Measurements from ENCODE around the gene SLC16A10.

DNA sequence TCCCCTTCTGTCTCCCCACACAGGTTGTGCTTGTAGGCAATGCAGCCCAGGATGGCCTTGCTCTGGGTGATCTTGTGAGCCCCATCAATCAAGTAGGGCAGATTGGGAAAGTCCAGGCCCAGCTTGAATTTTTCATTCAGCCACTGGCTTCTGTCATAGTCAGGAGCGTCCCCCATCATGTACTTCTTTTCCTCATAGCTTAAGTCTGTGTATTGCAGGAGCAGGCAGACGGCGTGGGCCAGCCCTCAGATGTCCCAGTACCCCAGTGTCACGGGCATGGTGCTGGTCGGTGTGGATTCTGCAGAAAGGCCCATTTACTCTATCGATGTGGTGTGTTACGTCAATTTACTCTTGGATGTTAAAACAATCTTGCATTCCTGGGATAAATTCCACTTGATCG, 40.1 kb upstream of the SLC16A10 start:
- TF ChIP-seq GABPA (IDR thresholded peaks at IDR 0.05; ENCODE audit: borderline replicate concordance, insufficient read depth, low read length) (no peak), SAP30 (IDR thresholded peaks at IDR 0.05; ENCODE audit: insufficient read depth, insufficient replicate concordance, low read length) (no peak), POLR2A (IDR thresholded peaks at IDR 0.05; ENCODE audit: control extremely low read depth in 1 of 2, low read depth in 2 of 2, low read length in 2 of 2) (no peak), TAF1 (IDR thresholded peaks at IDR 0.05; ENCODE audit: low read depth, low read length) (no peak), SP1 (IDR thresholded peaks at IDR 0.05; ENCODE audit: low read depth, low read length) (no peak), ASH2L (IDR thresholded peaks at IDR 0.05; ENCODE audit: low read length) (no peak), RFX5 (IDR thresholded peaks at IDR 0.05; ENCODE audit: borderline replicate concordance, low read depth, low read length) (no peak)
- TF ChIP-seq, protein P1, sequence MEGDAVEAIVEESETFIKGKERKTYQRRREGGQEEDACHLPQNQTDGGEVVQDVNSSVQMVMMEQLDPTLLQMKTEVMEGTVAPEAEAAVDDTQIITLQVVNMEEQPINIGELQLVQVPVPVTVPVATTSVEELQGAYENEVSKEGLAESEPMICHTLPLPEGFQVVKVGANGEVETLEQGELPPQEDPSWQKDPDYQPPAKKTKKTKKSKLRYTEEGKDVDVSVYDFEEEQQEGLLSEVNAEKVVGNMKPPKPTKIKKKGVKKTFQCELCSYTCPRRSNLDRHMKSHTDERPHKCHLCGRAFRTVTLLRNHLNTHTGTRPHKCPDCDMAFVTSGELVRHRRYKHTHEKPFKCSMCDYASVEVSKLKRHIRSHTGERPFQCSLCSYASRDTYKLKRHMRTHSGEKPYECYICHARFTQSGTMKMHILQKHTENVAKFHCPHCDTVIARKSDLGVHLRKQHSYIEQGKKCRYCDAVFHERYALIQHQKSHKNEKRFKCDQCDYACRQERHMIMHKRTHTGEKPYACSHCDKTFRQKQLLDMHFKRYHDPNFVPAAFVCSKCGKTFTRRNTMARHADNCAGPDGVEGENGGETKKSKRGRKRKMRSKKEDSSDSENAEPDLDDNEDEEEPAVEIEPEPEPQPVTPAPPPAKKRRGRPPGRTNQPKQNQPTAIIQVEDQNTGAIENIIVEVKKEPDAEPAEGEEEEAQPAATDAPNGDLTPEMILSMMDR (IDR thresholded peaks at IDR 0.05; ENCODE audit: control extremely low read depth in 1 of 3, insufficient read depth in 1 of 3, low read depth in 1 of 3, low read length in 3 of 3): no peak
